Measurements from ENCODE around the gene BPGM. TPM values are rescaled to one million over a fixed set of nuclear protein-coding genes. Genes with fewer than 3 reads are reported as not detected.
"Not testable (repeated sequence)": the region's sequence is repeated elsewhere in the genome, so short reads cannot be mapped to it uniquely, and the experiment has no call there.

Gene BPGM
- total and polyA plus RNA-seq, 5 donors from 2014 or later, result 14.8 to 30.2 (median 27.0) TPM

- DNase-seq (no peak), ATAC-seq (ENCODE audit: low read depth in 2 of 2) (no peak)
- H3K27me3 ChIP-seq (ENCODE audit: control insufficient read depth, insufficient read depth, low read length), result no peaks in the 10 kb centered on the region
- Mint-ChIP-seq H3K27ac (peak overlapping the region in 1 of 3 donors; percentile 48), H3K4me1 (peaks cover 10 to 30% (median 19%) of the 10 kb centered on the region in 4 donors), H3K36me3 (peaks cover 33% of the 10 kb centered on the region), H3K27me3 (no peaks in the 10 kb centered on the region), H3K9me3 (peaks cover 0 to 8% (median 1%) of the 10 kb centered on the region in 7 donors), H3K4me3 (no peak overlapping the region)
- no peaks in the 10 kb centered on the region for H3K4me1 ChIP-seq (ENCODE audit: control insufficient read depth, insufficient read depth, low read length, poor library complexity, severe bottlenecking)
- H3K9me3 ChIP-seq (ENCODE audit: control insufficient read depth in 2 of 2, low read length in 2 of 2), result no peaks in the 10 kb centered on the region
- H3K4me3 ChIP-seq (ENCODE audit: low read depth, low read length), result no peak overlapping the region
- H3K36me3 ChIP-seq (ENCODE audit: control insufficient read depth, insufficient read depth, low read length), result peaks cover 35% of the 10 kb centered on the region
- H3K27ac ChIP-seq (ENCODE audit: insufficient read depth, low read length, poor library complexity, severe bottlenecking), result no peak overlapping the region
These were observed 13.7 kb downstream of the BPGM start for GRCh38 chr7:134660242-134660785.

GRCh38 chr7:134660961-134661376 is 14.3 kb downstream of the BPGM start:
- ATAC-seq (ENCODE audit: low read depth in 2 of 2), result no peak
- Mint-ChIP-seq H3K9me3 (peaks cover 0 to 8% (median 1%) of the 10 kb centered on the region in 7 donors), H3K27me3 (no peaks in the 10 kb centered on the region)

DNA sequence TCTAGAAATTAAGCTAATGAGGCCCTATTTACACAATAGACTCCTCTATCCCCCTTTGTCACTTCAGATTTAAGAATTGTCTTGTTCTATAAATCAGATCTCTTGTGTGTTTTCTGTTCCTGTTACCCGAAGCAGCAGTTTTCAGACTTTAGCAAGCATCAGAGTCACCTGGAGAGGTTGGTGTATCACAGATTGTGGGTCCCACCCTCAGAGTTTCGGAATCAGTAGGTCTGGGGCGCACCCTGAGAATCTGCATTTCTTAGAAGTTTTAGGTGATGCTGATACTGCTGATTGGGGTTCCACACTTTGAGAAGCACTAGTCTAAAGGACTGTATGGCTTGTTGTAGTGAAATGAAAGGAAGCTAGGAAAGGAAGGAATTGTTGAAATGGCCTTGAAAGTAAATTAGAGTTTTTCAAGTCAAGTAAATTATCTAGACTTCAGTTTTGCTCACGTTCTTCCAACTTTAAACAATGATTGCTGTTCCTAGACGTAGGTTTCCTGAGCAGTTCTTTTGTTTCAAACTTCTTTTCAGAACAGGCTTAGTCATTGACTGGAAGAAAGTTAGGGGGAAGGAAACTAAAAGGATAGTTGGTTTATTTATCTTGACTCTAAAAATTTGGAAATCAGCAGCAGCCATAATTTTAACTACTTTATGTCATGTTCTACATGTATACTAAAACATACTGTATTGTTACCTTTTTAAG is 15.7 kb downstream of the BPGM start:
- H3K27me3 Mint-ChIP-seq, result no peaks in the 10 kb centered on the region
- ATAC-seq (ENCODE audit: low read depth in 2 of 2) (no peak), DNase-seq (peak in 1 of 3 donors; percentile 23)
- no peaks in the 10 kb centered on the region for H3K27me3 ChIP-seq (ENCODE audit: control insufficient read depth, insufficient read depth, low read length)
- H3K36me3 ChIP-seq (ENCODE audit: control insufficient read depth, insufficient read depth, low read length), result peaks cover 32% of the 10 kb centered on the region
- H3K9me3 ChIP-seq (ENCODE audit: control insufficient read depth in 2 of 2, low read length in 2 of 2), result no peaks in the 10 kb centered on the region
- no peak overlapping the region for H3K27ac ChIP-seq (ENCODE audit: insufficient read depth, low read length, poor library complexity, severe bottlenecking)
- peak overlapping the region in 2 of 3 donors; percentile 42 to 76 for H3K27ac Mint-ChIP-seq
- H3K9me3 Mint-ChIP-seq, result peaks cover 0 to 8% (median under 1%) of the 10 kb centered on the region in 7 donors
- H3K4me3 ChIP-seq (ENCODE audit: low read depth, low read length), result no peak overlapping the region
- no peaks in the 10 kb centered on the region for H3K4me1 ChIP-seq (ENCODE audit: control insufficient read depth, insufficient read depth, low read length, poor library complexity, severe bottlenecking)
- peaks cover 30% of the 10 kb centered on the region for H3K36me3 Mint-ChIP-seq
- H3K4me1 Mint-ChIP-seq, result peaks cover 10 to 32% (median 15%) of the 10 kb centered on the region in 4 donors
- H3K4me3 Mint-ChIP-seq, result no peak overlapping the region

More at GRCh38 chr7:134660961-134661376, 14.3 kb downstream of the BPGM start:
- peaks cover 35% of the 10 kb centered on the region for H3K36me3 ChIP-seq (ENCODE audit: control insufficient read depth, insufficient read depth, low read length)
- no peaks in the 10 kb centered on the region for H3K9me3 ChIP-seq (ENCODE audit: control insufficient read depth in 2 of 2, low read length in 2 of 2)
- no peaks in the 10 kb centered on the region for H3K4me1 ChIP-seq (ENCODE audit: control insufficient read depth, insufficient read depth, low read length, poor library complexity, severe bottlenecking)
- Mint-ChIP-seq H3K4me1 (peaks cover 10 to 25% (median 19%) of the 10 kb centered on the region in 4 donors), H3K27ac (no peak overlapping the region), H3K36me3 (peaks cover 30% of the 10 kb centered on the region), H3K4me3 (no peak overlapping the region)
- no peak for DNase-seq
- no peak overlapping the region for H3K27ac ChIP-seq (ENCODE audit: insufficient read depth, low read length, poor library complexity, severe bottlenecking)
- H3K27me3 ChIP-seq (ENCODE audit: control insufficient read depth, insufficient read depth, low read length), result no peaks in the 10 kb centered on the region
- H3K4me3 ChIP-seq (ENCODE audit: low read depth, low read length), result no peak overlapping the region

- Mint-ChIP-seq H3K27me3 (no peaks in the 10 kb centered on the region), H3K36me3 (peaks cover 30% of the 10 kb centered on the region), H3K27ac (no peak overlapping the region), H3K9me3 (peaks cover 0 to 8% (median 0%) of the 10 kb centered on the region in 7 donors), H3K4me1 (peaks cover 8 to 36% (median 14%) of the 10 kb centered on the region in 4 donors), H3K4me3 (no peak overlapping the region)
- ATAC-seq (ENCODE audit: low read depth in 2 of 2), result no peak
- Histone ChIP-seq H3K27me3 (ENCODE audit: control insufficient read depth, insufficient read depth, low read length) (no peaks in the 10 kb centered on the region), H3K36me3 (ENCODE audit: control insufficient read depth, insufficient read depth, low read length) (peaks cover 32% of the 10 kb centered on the region), H3K27ac (ENCODE audit: insufficient read depth, low read length, poor library complexity, severe bottlenecking) (no peak overlapping the region), H3K4me1 (ENCODE audit: control insufficient read depth, insufficient read depth, low read length, poor library complexity, severe bottlenecking) (no peaks in the 10 kb centered on the region), H3K9me3 (ENCODE audit: control insufficient read depth in 2 of 2, low read length in 2 of 2) (no peaks in the 10 kb centered on the region), H3K4me3 (ENCODE audit: low read depth, low read length) (no peak overlapping the region)
- DNase-seq, result no peak
These were observed 16.2 kb downstream of the BPGM start for GRCh38 chr7:134662871-134663205.

GRCh38 chr7:134665045-134665444 is 18.4 kb downstream of the BPGM start:
- H3K9me3 Mint-ChIP-seq; DNase-seq; H3K4me3 Mint-ChIP-seq; H3K27me3 Mint-ChIP-seq; H3K27me3 ChIP-seq (ENCODE audit: control insufficient read depth, insufficient read depth, low read length); ATAC-seq (ENCODE audit: low read depth in 2 of 2); H3K9me3 ChIP-seq (ENCODE audit: control insufficient read depth in 2 of 2, low read length in 2 of 2); H3K27ac Mint-ChIP-seq; H3K4me3 ChIP-seq (ENCODE audit: low read depth, low read length); H3K27ac ChIP-seq (ENCODE audit: insufficient read depth, low read length, poor library complexity, severe bottlenecking): not testable (repeated sequence)
- Histone ChIP-seq H3K4me1 (ENCODE audit: control insufficient read depth, insufficient read depth, low read length, poor library complexity, severe bottlenecking) (peaks cover 16% of the 10 kb centered on the region), H3K36me3 (ENCODE audit: control insufficient read depth, insufficient read depth, low read length) (peaks cover 21% of the 10 kb centered on the region)
- H3K36me3 Mint-ChIP-seq, result peaks cover 30% of the 10 kb centered on the region
- H3K4me1 Mint-ChIP-seq, result peaks cover 24 to 44% (median 32%) of the 10 kb centered on the region in 4 donors

GRCh38 chr7:134667899-134668298 is 21.2 kb downstream of the BPGM start:
- DNase-seq (no peak), ATAC-seq (ENCODE audit: low read depth in 2 of 2) (no peak)
- Histone ChIP-seq H3K36me3 (ENCODE audit: control insufficient read depth, insufficient read depth, low read length) (peaks cover 4% of the 10 kb centered on the region), H3K27ac (ENCODE audit: insufficient read depth, low read length, poor library complexity, severe bottlenecking) (no peak overlapping the region), H3K4me1 (ENCODE audit: control insufficient read depth, insufficient read depth, low read length, poor library complexity, severe bottlenecking) (peaks cover 18% of the 10 kb centered on the region), H3K4me3 (ENCODE audit: low read depth, low read length) (no peak overlapping the region), H3K9me3 (ENCODE audit: control insufficient read depth in 2 of 2, low read length in 2 of 2) (no peaks in the 10 kb centered on the region), H3K27me3 (ENCODE audit: control insufficient read depth, insufficient read depth, low read length) (no peaks in the 10 kb centered on the region)
- Mint-ChIP-seq H3K27ac (peak overlapping the region in 2 of 3 donors; percentile 48 to 86), H3K36me3 (peaks cover 15% of the 10 kb centered on the region), H3K4me3 (no peak overlapping the region), H3K27me3 (no peaks in the 10 kb centered on the region), H3K9me3 (peaks cover 0 to 8% (median 0%) of the 10 kb centered on the region in 7 donors), H3K4me1 (peaks cover 23 to 49% (median 31%) of the 10 kb centered on the region in 4 donors)

DNA sequence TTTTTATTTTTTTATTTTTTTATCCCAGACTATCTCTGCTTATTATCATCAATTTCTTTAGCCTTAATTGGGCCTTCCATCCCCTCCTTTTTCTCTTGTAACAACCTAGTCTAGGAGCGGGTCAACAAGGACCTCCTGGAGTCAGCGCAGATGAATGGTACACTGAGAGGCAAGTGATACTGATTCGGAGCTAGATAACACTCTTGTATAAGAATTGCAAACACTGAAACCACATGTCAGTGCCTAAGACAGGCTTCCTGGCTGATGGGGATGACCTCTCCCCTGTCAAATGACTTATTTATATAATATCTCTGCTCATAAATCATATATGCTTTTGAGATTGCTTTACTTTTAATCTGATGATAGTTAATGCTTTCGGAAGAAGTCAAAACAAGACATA is 22.7 kb downstream of the BPGM start:
- Mint-ChIP-seq H3K4me1 (peaks cover 15 to 46% (median 31%) of the 10 kb centered on the region in 4 donors), H3K27ac (peak overlapping the region; percentile 86 to 97 (median 87)), H3K4me3 (peak overlapping the region; percentile 16 to 53 (median 28)), H3K9me3 (peaks cover 0 to 9% (median 0%) of the 10 kb centered on the region in 7 donors), H3K36me3 (peaks cover 16% of the 10 kb centered on the region), H3K27me3 (no peaks in the 10 kb centered on the region)
- H3K4me3 ChIP-seq (ENCODE audit: low read depth, low read length), result peak overlapping the region; percentile 68
- H3K36me3 ChIP-seq (ENCODE audit: control insufficient read depth, insufficient read depth, low read length), result no peaks in the 10 kb centered on the region
- peaks cover 18% of the 10 kb centered on the region for H3K4me1 ChIP-seq (ENCODE audit: control insufficient read depth, insufficient read depth, low read length, poor library complexity, severe bottlenecking)
- no peaks in the 10 kb centered on the region for H3K27me3 ChIP-seq (ENCODE audit: control insufficient read depth, insufficient read depth, low read length)
- no peak for ATAC-seq (ENCODE audit: low read depth in 2 of 2)
- peak in 1 of 3 donors; percentile 34 for DNase-seq
- no peaks in the 10 kb centered on the region for H3K9me3 ChIP-seq (ENCODE audit: control insufficient read depth in 2 of 2, low read length in 2 of 2)
- H3K27ac ChIP-seq (ENCODE audit: insufficient read depth, low read length, poor library complexity, severe bottlenecking), result peak overlapping the region; percentile 47

Measured in CD4-positive, CD25-positive, alpha-beta regulatory T cell (primary cell).